Stimulated activated CD8-positive, alpha-beta memory T cell treated with anti-CD3 and anti-CD28 coated beads, Interleukin-2, amount 100 ng/mL, for 48 hours (primary cell): ENCODE data around the gene ADM.
"Not testable (repeated sequence)": the region's sequence is repeated elsewhere in the genome, so short reads cannot be mapped to it uniquely, and the experiment has no call there.

Experiments
- DNase-seq, 2 donors: peaks; one replicate each; pipeline ENCODE4 v3.0.0-alpha.2; 2020; ENCODE audit warnings: low read depth in 2 of 2

ADM gene, protein sequence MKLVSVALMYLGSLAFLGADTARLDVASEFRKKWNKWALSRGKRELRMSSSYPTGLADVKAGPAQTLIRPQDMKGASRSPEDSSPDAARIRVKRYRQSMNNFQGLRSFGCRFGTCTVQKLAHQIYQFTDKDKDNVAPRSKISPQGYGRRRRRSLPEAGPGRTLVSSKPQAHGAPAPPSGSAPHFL

DNA sequence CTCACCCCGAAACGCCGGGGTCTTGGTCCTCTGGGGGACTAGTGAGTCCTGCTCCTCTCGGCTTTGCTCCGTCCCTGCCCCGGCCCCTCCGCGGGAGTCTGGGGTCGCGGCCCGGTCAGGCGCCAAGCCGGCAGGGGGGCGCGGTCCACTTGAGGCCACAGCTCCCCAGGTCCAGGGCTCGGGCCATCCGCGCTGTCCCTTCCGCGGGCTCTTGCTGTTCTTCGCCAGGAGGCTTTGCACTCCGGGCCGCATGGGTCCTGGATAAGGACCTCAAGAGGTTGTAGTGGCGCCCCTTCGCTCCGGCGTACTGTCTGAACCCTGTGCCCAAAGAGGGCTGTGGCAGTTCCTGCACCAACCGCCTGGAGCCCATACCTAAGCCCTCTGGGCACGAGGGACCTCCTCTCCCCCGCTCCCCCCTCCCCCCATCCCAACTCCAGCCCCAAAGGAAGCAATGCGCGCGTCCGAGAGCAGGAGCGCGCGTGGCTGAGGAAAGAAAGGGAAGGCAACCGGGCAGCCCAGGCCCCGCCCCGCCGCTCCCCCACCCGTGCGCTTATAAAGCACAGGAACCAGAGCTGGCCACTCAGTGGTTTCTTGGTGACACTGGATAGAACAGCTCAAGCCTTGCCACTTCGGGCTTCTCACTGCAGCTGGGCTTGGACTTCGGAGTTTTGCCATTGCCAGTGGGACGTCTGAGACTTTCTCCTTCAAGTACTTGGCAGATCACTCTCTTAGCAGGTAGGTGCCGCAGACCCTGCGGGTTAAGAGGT is at the start of gene ADM:
ADM (plus strand) TSS at position 579 of the 767 bp plus-strand sequence. CDS start 628 bp downstream, outside the sequence.
- no peak for DNase-seq

DNA sequence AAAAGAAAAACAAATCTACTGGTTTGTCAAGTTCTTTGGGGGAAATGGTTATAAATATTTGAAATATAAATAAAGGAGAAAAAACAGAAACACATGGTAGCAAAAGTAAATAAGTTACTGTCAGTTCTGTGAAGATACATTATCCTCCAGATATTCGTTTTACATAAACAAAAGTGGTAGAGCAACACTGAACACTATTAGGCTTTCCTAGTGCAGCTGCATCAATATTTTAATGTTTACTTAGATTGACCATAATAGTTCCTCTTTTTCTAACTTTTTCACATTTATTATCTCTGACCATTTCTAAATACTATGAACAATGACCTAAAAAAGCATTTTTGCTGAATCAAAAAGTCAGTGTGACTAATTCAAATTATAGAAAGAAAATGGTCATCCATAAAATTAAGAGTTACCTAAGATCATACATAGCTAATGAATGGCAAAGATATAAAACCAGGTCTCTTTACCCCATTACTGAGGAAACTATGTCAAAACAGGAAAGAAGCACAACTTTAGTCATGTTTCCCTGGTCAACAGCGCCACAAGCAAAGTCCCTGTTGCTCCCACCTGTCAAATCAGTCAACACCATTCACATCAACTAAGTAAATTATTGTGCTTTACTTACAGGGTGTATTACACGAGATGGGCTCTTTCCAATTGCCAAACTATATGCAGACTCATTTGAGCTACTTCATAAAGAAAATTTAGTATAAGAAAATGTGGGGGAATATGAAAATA is 49.3 kb upstream of the ADM start:
- DNase-seq: no peak

DNA sequence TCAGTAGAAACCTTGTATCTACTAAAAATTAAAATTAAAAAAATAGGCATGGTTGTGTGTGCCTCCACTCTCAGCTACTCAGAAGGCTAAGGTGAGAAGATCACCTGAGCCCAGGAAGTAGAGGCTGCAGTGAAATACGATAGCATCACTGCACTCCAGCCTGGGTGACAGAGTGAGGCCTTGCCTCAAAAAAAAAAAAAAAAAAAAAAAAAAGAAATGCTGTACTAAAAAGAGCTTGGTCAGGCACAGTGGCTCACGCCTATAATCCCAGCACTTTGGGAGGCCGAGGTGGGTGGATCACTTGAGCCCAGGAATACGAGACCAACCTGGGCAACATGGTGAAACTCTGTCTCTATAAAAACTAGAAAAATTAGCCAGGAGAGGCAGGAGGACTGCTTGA is 47.4 kb upstream of the ADM start:
- DNase-seq: no peak

DNA sequence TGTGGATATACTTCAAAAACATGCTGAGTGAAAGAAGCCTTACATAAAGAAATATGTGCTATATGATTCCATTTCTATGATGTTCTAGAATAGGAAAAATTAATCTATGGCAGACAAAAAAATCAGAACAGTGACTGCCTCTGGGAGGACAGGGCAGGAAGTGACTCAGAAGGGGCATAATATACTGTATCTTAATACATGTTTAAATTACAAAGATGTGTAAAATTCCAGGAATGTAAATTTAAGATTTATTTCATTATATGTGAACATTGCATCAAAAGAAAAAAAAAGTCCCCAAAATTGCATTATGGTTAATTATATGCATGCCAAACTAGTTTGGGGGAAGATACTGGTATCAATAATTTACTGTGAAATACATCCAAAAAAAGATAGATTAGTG is 43.1 kb upstream of the ADM start:
- DNase-seq: no peak

DNA sequence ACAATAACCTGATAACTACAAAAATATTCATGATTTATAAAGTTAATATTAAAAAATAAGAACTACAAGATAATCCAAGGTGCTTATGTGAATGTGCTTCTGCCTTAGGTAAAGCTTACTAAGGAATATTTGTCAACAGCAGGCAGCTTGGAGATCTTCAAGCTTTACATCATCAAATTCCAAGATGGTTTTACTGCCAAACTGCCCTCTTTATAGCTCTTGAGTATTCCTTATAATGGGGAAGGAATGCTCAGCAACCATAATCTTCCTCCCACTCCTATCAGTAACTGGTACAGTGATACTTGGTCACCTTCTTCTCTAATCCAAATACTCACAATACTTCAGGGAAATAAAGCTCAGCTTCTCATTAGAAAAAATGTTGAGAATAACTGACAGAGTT is 40.9 kb upstream of the ADM start:
- no peak for DNase-seq

DNA sequence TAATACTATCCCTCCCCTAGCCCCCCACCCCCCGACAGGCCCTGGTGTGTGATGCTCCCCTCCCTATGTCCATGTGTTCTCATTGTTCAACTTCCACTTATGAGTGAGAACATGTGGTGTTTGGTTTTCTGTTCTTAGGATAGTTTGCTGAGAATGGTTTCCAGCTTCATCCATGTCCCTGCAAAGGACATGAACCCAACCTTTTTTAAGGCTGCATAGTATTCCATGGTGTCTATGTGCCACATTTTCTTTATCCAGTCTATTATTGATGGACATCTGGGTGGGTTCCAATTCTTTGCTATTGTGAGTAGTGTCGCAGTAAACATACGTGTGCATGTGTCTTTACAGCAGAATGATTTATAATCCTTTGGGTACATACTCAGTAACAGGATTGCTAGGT is 40.2 kb upstream of the ADM start:
- not testable (repeated sequence) for DNase-seq

DNA sequence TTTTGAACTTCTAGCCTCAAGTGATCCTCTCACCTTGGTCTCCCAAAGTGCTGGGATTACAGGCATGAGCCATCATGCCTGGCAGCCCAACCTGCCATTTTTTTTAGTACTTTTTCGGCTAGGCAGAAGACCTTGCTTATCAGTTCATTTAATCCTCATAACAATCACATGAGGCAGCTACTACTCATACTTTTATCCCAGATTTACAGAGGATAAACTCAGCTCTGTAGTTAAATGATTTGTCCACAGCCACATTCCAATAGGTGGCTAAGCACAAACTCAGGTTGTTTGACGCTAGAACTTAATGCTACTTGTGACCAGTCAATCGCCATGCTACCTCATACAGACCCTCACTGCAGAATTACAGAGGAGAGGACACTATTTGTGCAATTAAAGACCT is 38.9 kb upstream of the ADM start:
- DNase-seq: no peak

DNA sequence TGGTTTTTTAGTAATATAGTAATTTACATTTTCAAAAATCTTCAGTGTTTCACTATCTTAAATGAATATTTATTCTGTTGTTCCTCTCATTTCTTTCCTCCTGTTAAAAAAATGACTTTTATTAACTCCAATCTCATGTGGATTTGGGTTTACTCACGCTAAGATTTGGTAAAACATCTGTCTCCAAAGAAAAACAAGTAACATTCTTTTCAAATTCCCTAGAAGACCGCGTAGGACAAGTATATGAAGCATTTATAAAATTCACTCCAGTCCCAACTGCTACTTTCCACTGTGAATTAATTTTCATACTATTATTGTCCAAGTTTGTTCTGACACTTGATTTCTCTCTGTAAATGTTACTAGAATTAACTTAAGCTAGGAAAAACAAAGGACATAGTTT is 37.1 kb upstream of the ADM start:
- DNase-seq: no peak

DNA sequence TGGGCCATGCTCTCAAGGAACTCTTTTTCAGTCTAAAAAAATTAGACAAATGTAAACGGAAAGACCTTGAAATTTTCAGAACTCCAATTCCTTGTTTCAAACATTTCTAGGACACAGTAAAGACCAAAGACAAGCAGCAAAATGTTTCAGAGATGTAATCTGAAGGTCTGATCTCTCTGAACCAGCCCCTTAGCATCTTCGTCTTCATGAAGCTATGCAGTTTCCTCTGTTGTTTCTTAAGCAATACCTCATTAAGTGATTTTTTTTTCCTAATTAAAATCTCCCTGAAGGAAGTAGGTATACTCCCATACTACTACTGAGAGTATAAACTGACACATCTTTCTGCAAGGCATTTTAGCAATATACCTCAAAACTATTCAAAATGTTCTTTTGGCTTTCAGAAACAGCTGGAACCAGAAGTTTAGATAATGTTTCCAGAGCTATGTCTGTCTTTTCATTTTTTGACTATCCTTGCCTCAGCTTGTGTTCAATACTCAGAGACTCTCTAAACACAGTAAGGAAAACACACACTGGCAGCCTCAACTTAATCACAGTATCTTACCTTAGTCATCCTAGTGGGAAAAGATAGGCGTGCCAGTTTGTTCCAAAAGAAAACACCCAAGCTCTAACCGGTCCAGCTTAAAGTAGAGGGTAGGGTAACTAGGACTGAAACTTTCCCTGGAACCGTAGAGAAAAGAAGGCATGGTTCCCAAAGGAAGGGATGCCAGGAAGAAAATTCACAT is 36.0 kb upstream of the ADM start:
- DNase-seq: no peak

DNA sequence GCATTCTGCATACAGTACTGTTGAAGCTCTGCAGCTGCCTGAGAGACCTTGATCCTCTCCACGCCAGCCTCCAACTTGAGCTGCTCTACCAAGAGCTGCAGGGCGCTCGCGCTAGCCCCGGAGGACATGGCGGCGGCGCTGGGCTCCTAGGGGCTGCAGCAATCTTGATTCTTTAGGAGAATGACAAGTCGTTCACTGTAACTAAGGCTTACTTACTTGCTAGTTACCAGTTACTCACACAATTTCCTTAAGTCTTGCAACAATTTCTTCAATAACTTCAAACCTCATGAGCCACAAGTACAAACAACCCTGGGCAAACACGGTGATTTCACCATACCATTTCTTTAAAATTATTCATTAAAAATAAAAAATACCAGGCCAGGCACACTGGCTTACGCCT is 32.7 kb upstream of the ADM start:
- DNase-seq: no peak

DNA sequence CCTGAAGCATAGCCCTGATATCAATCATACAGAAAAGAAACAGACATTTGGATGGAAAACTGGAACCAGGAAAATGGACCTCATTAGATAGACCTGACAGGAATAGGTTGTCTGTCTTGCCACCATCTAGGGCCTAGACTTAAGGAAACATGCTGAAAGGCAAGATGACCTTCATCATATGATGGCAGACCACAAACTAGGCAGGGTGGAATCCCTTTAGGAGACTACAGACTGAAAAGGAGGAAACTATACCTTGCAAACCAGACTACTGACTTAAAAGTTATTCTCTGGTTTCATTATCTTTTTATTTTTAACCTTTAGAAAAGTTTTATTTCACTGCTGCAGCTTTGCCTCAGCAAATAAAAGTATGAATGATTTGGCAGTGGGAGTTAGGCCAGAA is 31.1 kb upstream of the ADM start:
- no peak for DNase-seq

DNA sequence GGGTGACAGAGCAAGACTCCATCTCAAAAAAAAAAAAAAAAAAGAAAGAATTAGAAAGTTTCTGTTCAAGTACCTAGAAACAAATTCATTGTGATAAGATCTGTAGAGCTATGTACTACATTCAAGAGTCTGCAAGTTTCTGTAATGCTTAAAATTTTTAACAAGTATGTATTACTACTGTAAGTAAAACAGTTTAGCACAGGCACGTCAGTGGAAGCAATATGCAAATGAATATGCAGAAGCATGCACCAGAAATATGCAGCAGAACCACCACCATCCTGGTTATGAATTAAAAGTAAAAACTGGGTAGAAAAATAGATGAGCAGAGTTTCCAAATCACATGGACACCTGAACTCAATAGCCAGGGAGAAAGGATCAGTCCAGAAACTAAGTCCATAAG is 30.1 kb upstream of the ADM start:
- DNase-seq: no peak

DNA sequence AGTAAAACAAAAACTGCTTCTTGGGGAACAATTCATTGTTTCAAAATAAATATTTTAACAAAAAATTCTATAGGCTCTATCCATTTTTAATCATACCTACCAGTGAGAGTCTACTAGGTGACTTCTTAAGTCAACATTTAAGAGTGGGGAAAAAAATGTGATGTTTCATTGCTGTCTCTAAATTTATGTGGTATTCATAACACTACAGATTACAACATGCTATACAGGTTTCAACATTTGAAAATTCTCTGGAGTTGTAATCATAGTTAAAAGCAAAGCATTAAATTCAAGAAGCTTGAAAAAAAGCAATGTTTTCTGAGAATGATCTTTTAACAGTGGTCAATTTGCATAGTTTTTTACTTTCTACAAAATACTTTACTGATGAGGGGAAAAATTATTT is 29.2 kb upstream of the ADM start:
- DNase-seq: no peak

DNA sequence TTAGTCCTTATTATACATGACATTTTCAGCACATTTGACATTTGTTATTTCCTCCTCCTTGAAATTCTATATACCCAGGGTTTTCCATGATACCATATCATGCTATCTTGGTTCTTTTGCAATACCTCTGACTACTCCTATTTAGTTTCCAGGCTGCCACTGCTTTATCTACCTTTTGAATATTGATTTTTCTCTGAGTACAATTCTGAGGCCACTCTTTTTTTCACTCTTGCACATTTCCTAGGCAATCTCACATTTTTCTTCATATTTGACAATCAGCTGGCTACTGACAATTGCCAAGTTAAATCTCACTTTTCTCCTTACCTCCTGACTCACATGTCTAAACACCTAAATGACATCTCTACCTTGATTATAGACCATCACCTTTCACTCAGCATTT is 22.8 kb upstream of the ADM start:
- DNase-seq: no peak

DNA sequence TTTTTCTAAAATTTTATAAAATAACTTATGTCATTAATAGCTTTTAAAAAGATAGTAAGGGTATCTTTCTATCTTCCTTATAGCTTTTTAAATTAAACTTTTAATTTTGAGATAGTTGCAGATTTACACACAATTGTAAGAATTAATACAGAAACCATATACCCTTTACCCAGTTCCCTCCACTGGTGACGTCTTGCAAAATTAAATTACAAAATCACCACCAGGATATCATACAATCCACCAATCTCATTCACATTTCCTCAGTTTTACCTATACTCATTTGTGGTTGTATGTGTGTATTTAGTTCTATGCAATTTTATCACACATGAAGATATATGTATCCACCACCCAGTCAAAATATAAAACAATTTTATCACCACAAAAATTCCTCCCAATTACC is 20.9 kb upstream of the ADM start:
- DNase-seq: no peak

DNA sequence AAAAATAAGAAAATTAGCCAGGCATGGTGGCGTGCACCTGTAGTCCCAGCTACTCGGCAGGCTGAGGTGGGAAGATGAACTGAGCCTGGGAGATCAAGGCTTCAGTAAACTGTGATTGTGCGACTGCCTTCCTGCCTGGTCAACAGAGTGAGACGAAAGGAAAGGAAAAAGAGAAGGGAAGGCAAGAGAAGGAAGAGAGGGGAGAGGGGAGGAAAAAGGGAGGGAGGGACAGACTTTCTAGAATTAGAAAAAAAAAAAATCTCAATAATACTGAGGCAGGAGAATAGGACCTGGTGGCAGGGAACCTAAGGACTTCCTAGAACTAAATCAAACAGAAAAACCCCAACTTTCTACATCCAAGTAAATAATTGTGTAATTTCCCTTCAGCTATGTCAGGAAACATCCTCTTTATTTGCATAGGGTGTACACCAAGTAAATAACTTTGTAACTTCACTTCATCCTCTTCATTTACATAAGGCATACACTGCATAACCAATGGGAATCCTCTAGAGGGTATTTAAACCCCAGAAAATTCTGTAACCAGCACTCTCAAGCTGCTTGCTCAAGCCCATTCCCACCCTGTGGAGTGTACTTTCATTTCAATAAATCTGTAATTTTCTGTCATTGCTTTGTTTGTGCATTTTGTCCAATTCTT is 19.6 kb upstream of the ADM start:
- no peak for DNase-seq

DNA sequence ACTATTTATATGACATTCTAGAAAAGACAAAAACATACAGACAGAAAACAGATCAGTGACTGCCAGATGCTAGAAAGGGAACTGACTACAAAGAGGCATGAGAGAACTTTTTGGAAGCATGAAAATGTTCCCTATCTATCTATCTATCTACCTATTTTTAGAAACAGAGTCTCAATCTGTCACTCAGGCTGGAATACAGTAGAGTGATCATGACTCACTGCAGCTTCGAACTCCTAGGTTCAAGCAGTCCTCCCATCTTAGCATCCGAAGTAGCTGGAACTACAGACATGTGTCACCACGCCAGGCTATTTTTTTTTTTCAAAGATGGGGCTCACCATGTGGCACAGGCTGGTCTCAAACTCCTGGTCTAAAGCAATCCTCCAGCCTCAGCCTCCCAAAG is 17.7 kb upstream of the ADM start:
- DNase-seq: no peak

DNA sequence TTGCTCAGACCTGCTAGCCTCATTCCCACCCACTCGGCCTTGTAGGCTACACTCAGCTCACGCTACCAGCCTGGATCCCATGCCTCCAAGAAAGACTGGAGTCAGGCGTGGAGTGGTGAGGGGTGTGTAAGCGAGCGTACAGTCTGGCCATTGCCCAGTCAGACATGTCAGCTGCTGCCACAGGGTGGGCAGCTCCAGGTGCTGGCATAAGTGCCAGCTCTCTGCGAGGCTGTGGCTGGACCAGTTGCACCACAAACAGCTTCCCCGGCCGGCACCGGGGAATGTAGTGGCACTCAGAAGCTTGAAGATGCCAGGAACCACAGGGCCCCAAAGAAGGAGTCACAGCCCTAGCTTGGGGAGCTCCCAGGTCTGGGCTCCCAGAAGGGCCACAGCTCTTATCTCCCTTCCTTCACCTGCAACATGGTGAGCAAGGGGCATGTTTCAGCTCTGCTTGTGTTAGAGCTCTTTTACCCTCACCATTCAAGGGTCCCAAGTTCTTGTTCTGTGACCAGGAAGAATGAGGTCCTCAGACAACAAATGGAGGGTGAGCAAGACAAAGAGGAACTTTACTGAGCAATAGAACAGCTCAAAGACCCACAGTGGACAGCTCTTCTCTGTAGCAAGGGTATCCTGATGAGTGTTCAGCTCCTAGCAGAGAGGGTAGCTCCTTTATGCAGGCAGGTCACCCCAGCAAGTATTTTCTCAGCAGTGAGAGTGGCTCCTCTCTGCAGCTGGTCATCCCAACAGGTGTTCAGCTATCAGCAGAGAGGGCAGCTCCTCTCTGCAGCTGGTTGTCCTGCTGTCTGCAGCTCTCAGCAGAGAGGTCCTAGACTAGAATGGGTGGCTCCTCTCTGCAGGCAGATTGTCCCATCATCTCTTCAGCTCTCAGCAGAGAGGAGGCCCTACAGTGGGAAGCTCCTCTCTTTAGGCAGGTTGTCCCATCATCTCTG is 16.8 kb upstream of the ADM start:
- no peak for DNase-seq

DNA sequence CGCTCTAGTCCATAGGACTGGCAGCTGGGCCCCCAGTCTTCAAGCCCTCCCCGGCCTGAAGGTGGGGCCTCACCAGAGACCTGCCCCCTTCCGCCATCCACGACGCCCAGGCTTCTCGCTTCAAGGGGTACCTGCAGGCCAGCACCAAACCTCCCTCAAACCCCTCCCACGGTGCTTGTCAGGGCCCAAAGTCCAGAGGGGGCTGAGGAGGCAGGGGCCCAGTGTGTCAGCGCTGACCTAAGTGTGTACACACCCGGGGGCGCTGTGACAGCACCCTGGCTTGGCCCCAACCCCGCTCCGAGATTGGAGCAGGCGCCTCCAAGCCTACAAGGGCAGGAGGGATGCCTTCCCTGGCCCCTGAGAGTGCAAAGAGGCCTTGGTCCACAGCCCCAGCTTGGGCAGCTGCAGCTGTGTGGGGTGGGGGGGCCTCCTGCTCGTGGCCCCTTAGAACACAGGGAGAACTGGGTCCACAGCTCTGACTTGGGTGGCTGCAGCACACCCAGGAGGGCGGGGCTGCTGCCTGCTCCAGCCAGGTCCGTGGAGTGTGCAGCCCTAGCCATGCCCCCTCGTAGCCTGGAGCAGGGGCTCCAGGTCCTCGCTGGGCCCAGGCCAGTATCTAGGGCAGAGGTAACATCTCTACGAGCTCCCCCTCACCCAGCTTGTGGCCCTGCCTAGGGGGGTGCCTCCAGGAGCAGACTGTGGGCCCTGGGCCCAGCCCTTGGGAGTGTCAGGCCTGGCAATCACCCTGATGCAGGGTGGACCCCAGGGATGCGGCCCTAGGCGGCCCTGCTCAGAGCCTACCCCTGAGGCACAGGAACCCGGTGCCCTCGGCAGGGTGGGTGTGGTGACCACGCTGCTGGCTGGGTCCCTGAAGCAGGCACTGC is 15.8 kb upstream of the ADM start:
- no peak for DNase-seq
